ENCODE measurements around the gene DDX11.
"Not testable (repeated sequence)": the region's sequence is repeated elsewhere in the genome, so short reads cannot be mapped to it uniquely, and the experiment has no call there.

DDX11 gene

GRCh38 chr12:31119192-31119802, 45.6 kb downstream of the DDX11 start:
- no peak for FAIRE-seq
- no peak for DNase-seq (ENCODE audit: insufficient read length, low spot score)

- no peak for DNase-seq (ENCODE audit: insufficient read length, low spot score)
- FAIRE-seq, result no peak
Observed at GRCh38 chr12:31119803-31120211, 46.1 kb downstream of the DDX11 start.

DNA sequence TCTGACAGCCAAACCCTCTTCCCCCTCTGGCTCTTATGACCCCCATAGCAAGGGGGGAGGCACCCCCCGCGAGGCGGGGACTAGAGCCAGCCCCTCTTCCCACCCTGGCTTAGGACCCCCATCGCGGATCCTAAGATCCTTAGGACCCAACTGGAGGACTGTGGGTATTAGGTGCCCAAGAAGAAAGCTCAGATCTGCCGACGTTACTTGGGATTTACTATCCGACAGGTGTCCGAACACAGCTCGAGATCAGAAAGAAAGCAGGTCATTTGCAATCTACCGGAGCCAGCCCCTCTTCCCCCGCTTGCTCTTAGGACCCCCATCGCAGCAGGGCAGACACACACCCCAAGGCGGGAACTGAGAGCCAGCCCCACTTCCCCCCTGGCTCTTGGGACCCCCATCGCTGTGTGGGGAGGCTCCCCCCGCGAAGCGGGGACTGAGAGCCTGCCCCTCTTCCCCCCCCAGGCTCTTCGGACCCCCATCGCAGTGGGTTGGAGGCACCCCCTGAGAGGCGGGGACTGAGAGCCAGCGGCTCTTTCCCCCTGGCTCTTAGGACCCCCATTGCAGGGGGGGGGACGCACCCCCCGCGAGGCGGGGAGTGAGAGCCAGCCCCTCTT, 46.8 kb downstream of the DDX11 start:
- FAIRE-seq (no peak), DNase-seq (ENCODE audit: insufficient read length, low spot score) (no peak)

- not testable (repeated sequence) for FAIRE-seq; DNase-seq (ENCODE audit: insufficient read length, low spot score)
Observed at GRCh38 chr12:31121022-31121728, 47.5 kb downstream of the DDX11 start.

DNA sequence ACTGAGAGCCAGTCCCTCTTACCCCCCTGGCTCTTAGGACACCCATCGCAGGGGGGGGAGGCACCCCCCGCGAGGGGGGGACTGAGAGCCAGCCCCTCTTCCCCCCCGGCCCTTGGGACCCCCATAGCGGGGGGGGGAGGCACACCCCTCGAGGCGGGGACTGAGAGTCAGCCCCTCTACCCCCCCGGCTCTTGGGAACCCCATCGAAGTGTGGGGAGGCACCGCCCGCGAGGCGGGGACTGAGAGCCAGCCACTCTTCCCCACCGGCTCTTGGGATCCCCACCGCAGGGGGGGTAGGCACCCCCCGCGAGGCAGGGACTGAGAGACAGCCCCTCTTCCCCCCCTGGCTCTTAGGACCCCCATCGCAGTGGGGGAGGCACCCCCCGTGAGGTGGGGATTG, 48.8 kb downstream of the DDX11 start:
- no peak for DNase-seq (ENCODE audit: insufficient read length, low spot score)
- FAIRE-seq, result no peak

- DNase-seq (ENCODE audit: insufficient read length, low spot score); FAIRE-seq: not testable (repeated sequence)
Observed at GRCh38 chr12:31124158-31124557, 50.5 kb downstream of the DDX11 start.

DNA sequence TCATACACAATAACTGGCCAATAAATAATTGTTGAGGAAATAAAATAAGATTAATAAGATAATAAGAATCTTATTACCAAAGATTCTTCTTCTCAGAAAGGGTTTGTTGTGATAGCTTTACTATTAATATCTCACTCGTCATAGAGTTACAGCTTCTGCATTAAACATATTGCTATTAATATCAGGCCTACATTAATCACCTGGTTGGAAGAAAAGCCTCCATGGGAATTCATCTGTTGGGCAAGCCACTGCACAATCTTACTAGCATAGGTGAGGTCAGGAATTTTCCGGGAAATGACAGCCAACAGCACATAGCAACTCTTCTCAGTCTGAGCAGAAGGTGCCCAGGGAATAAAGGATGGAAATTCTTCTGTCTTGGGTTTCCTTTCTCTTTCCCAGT, 51.5 kb downstream of the DDX11 start:
- DNase-seq (ENCODE audit: insufficient read length, low spot score); FAIRE-seq: not testable (repeated sequence)

- DNase-seq (ENCODE audit: insufficient read length, low spot score); FAIRE-seq: not testable (repeated sequence)
Observed at GRCh38 chr12:31127209-31127848, 53.7 kb downstream of the DDX11 start.

GRCh38 chr12:31136581-31136980, 62.9 kb downstream of the DDX11 start:
- FAIRE-seq; DNase-seq (ENCODE audit: insufficient read length, low spot score): not testable (repeated sequence)

DNA sequence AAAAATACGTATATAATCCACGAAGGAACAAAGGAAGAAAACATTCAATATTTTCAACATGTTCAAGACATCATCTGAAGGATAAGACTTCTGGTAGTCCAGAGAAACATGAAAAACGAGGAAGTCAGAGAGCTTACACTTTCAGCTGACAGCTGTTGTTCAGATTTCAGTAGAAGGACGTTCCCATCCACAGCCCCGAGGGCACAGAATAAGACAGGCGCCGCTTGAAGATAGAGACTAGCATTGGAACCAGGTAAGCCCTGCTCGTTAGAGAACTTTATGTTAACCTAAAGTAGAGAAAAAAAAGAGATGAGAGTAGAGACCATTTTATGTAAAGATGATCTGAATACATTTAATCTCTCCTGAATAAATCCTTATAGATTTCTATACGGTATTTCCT, 71.1 kb downstream of the DDX11 start:
- not testable (repeated sequence) for FAIRE-seq; DNase-seq (ENCODE audit: insufficient read length, low spot score)

DNA sequence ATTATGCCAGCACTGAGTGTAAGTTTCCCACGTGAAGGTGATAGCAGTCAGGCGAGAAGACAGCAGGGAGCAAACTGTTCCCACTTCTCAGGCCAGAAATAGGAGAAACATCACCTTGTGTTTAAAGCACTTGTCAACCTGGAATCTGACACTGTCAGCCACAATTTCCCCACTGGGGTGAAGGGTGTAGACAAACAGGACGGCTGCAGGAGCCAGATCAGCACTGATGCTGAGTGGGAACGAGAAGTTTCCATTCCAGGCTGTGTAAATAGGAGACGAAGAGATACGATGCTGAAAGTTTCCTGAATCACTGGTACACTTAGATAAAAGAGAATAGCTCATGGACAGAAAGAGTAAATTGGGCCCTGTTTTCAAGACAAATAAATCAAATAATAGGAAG, 71.6 kb downstream of the DDX11 start:
- not testable (repeated sequence) for FAIRE-seq; DNase-seq (ENCODE audit: insufficient read length, low spot score)

DNA sequence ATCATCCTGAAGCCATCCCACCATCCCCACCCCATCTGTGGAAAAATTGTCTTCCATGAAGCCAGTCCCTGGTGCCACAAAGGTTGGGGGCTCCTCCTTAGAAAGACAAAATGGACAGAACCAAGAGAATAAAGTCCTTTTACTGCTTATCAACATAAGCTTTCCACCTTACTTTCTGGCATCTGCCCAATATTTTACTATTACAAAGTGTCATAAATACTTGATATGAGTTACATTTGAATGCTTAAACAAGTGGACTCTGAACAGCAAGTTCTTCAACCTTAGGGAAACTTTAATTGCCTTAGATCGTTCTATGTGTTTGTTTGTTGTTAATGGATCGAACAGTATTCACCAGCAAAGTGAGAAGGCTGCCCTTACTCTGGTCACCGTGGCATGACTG, 73.8 kb downstream of the DDX11 start:
- DNase-seq (ENCODE audit: insufficient read length, low spot score); FAIRE-seq: not testable (repeated sequence)

- FAIRE-seq; DNase-seq (ENCODE audit: insufficient read length, low spot score): not testable (repeated sequence)
Observed at GRCh38 chr12:31150766-31151165, 77.1 kb downstream of the DDX11 start.
